ENCODE measurements around the gene SMYD3. TPM values are rescaled to one million over a fixed set of nuclear protein-coding genes. Genes with fewer than 3 reads are reported as not detected.
A peak's percentile ranks its signal among the peaks of the same experiment; 100 is the strongest.

SMYD3 gene
- total and polyA plus RNA-seq, 9 of the 15 experiments (the other 6 are each of a cell fraction or from before 2014, with no cell fraction given) = 128 to 440 (median 197) TPM

- TF ChIP-seq AFF4 (CRISPR knock-in tag; IDR thresholded peaks at IDR 0.05) (peak; percentile 63; the same call in 1 of the 2 replicates), CBX3 (IDR thresholded peaks at IDR 0.05; ENCODE audit: borderline replicate concordance in 1 of 2, low read length in 2 of 2) (no peak), ZBTB40 (IDR thresholded peaks at IDR 0.05) (peak; percentile 15; the same call in 1 of the 2 replicates), ZBTB40 (CRISPR knock-in tag; IDR thresholded peaks at IDR 0.05) (no peak), RNF2 (IDR thresholded peaks at IDR 0.05) (no peak), PML (IDR thresholded peaks at IDR 0.05; ENCODE audit: low read length) (no peak), NR2F6 (CRISPR knock-in tag; IDR thresholded peaks at IDR 0.05) (no peak), ZNF586 (CRISPR knock-in tag; conservative IDR thresholded peaks at IDR 0.05) (no peak), E2F6 (IDR thresholded peaks at IDR 0.05; ENCODE audit: borderline replicate concordance in 1 of 2, extremely low read depth in 1 of 2, insufficient read depth in 1 of 2, insufficient read length in 1 of 2, low read depth in 1 of 2, low read length in 1 of 2, poor library complexity in 1 of 2, severe bottlenecking in 1 of 2) (no peak), ZSCAN29 (IDR thresholded peaks at IDR 0.05) (0 out of 2 replicates have a peak, but pooled peaks have one; percentile 13), ZFP91 (CRISPR knock-in tag; IDR thresholded peaks at IDR 0.05) (no peak), RUNX1 (IDR thresholded peaks at IDR 0.05; ENCODE audit: low read depth) (no peak), MEF2D (tag; conservative IDR thresholded peaks at IDR 0.05; ENCODE audit: low read depth) (no peak), PRMT5 (CRISPR knock-in tag; IDR thresholded peaks at IDR 0.05) (no peak)
These were observed 519.9 kb downstream of the SMYD3 start (continued) for GRCh38 chr1:245987219-245987545.

Data from K562 (cell line).